GM15510 (cell line): ENCODE data around the gene RGS9.

Experiments
- POLR2A ChIP-seq: IDR thresholded peaks from 3 replicates; pipeline ENCODE4 v1.6.1; 2011; ENCODE audit warnings: borderline replicate concordance; ENCODE audit not compliant: insufficient read length; ENCODE audit errors: extremely low read depth

Gene RGS9

GRCh38 chr17:65142247-65142646 lies 5.1 kb downstream of the RGS9 start:
- TF ChIP-seq POLR2A: no peak

DNA sequence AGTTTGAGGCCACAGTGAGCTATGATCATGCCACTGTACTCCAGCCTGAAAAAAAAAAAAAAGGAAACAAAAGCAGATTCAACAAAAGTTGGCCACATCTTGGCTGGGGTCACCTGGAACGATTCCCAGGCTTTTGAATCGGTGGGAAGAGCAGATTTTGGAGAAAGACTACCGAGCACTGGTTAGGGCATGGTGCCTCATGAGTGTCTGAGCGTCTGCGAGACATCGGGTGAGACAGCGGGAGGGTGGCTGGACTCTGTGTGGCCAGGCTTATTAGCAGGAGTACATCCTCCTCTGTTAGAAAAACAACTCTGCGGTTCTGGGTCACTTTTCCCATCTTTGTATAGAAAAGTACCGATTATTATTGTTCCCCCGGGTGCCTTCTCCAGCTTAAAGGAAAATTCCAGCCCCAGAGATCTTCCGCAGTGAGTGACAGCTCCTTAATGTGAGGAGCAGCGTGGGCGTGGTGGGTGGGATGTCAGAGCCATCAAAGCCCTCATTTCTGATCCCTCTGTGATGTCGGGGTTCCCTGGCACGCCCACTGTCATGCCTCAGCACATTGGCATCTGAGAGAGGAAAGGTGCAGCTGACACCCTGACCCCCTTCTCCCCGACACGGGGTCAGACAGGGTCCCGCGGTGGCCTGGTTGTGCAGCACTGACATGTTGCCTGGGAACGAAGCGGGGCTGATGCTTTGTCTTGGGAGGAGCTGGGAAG lies 6.9 kb downstream of the RGS9 start:
- no peak for TF ChIP-seq POLR2A

DNA sequence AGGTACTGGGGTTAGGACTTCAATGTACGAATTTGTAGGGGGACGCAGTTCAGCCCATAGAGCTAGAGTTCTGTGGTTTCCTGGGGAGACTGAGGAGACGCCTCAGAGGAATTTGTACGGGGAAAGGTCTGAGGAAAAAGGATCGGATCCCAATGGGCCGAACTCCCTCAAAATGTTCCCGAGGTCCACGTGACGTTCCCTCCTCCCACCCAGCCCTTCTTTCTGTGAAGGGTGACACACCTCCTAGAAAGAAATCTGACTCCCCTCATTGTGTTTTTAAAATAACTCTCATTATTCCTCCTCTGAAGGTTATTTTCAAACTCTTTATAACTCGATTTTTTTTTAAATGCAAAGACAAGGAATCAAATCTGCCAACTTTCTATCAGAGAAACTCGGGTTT lies 8.6 kb downstream of the RGS9 start:
- TF ChIP-seq POLR2A: no peak

- TF ChIP-seq POLR2A: no peak
These were observed 10.8 kb downstream of the RGS9 start for GRCh38 chr17:65147955-65148354.

- no peak for TF ChIP-seq POLR2A
These were observed 17.8 kb downstream of the RGS9 start for GRCh38 chr17:65154770-65155589.

DNA sequence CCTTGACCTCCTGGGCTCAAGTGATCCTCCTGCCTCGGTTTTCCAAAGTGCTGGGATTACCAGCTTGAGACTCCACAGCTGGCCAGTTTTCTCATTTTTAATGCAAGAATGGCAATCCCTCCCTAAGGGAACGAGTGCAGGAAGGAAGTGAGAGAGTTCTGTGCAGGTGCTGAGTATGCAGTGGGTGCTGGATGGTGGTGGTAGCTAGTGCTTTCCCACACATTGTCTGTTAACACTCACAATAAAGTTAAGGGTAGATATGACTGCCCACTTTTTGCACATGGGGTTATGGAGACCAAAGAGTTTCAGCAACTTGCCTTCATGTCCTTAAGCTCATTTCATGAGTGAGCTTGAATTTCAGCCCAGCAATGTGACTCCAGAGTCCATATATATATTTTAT lies 18.5 kb downstream of the RGS9 start:
- TF ChIP-seq POLR2A: no peak

DNA sequence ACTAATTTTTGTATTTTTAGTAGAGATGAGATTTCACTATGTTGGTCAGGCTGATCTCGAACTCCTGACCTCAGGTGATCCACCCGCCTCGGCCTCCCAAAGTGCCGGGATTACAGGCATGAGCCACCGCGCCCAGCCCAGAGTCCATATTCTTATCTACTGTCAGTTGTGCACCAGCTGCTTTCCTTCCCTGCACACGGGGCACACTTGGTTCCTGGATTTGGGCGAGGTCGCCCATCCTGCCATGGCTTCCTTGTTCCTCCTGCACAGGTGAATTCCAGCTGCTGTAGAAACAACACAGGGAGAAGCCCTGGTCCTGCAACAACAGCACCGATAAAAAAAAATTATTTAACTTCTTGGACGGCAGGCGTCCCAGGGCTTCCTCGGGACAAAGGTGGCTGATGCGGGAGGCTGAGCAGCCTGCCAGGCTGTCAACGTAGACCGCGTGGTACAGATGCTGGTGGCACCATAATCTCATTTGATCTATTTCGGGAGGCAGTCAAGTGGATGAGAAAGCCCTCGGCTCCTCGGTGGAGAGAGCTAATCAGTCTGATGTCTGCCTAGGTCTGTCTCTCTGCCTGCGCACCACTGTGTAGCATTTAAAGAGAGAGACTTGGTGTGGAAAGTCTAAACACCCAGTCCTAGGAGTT lies 19.1 kb downstream of the RGS9 start:
- TF ChIP-seq POLR2A: no peak

DNA sequence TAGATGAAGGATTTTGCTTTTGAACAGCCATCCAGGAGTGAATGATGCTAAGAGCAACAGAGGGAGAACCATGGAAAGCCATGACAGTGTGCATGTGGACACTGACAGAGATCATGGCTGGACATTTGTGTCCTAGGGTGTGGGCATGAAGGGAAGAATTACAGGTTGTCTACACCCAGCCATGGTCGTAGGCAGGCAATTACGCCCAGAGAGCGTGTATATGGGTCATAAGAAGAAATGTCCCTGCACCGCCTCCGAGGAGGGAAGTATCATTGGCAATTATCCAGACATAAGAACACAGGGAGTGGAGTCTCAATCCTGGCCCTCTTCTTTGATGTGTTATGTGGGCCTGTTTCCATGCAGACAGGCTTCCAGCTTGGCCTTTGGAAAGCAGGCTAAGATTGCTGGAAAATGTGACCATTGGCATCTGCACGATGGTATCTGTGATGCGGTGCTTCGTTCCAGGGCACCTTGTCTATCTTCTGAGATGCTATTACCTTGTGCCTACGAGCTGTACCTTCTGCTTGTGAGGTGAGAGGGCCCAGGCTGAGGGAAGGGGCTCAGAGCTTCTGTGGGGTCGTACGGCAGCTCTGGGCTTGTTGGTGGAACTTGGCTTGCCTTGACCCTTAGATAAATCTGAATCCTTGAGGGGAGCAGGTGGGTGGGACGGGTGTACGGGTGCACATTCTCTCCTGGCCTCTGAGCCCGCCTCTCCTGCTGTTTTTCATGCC lies 19.8 kb downstream of the RGS9 start:
- no peak for TF ChIP-seq POLR2A

DNA sequence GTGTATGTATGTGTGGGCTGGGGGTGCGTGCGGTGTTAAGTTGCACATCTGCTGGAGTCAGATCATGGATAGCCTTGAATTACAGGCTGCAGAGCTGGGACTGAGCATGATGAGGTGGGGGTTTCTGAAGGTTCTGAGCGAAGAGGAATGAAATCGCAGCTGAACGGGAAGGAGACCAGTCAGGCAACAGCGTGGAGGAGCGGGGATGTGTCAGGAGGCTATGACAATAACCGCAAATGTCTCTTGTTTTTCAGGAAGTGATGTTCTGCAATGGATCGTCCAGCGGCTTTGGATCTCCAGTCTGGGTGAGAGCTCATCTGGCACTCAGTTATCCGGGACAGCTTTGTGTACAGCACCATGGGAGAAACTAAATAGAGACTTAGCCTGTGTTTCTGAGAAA lies 20.9 kb downstream of the RGS9 start:
- no peak for TF ChIP-seq POLR2A

- no peak for TF ChIP-seq POLR2A
These were observed 21.5 kb downstream of the RGS9 start for GRCh38 chr17:65158622-65159021.

GRCh38 chr17:65160516-65160915 lies 23.3 kb downstream of the RGS9 start:
- TF ChIP-seq POLR2A: no peak

- no peak for TF ChIP-seq POLR2A
These were observed 26.9 kb downstream of the RGS9 start for GRCh38 chr17:65163990-65164495.

- no peak for TF ChIP-seq POLR2A
These were observed 29.6 kb downstream of the RGS9 start for GRCh38 chr17:65166787-65167186.

- no peak for TF ChIP-seq POLR2A
These were observed 30.4 kb downstream of the RGS9 start for GRCh38 chr17:65167566-65167965.

- no peak for TF ChIP-seq POLR2A
These were observed 32.5 kb downstream of the RGS9 start for GRCh38 chr17:65169691-65170090.
